NCI-H446 treated with DMSO at 0.1 percent for 48 hours (cell line): ENCODE measurements around the gene BRPF1.

Experiments
- DNase-seq: peaks from one replicate; lab custom pipeline; 2025; lab: John Stamatoyannopoulos, UW

Gene BRPF1

DNA sequence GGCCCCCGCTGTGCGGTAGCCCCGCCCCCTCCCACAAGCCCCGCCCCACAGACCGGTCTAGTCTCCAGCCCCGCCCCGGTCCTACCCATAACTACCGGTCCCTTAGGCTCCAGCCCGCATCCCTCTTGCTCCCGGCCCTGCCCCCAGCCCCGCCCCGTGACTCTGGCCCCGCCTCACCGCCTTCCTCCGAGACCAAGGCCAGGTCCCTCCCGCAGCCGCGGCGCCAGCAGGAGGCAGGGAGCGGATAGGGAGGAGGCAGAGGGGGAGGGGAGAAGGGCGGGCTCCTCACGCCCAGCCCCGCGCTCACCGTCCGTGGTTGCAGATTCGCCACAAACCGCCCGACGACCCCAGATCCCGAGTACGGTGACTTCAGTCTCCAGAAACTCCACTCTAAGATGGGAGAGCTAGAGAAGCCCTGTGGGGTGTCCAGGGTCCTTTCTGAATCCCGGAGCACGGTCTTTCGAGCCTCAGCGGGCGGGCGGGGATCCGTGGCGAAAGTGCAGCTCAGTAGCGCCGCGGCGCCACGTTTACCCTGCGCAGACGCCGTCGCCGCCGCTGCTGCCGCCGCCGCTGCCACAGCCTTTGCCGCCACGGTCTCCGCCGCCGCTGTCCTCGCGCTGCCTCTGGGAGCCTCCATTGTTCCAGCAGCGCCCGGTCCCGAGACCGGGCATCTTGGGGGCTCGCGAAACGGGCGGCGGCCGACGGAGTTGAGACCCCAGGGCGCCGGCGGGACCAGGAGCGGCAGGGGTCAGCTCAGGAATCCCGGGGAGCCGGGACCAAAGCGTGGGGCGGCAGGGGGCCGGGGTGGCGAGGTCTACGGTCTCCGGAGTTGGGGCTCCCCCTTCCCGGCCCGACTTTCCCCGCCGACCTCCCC, at the start of gene BRPF1:
BRPF1 (plus strand) TSS at position 530 of the 874 bp plus-strand sequence. CDS start 2,406 bp downstream, outside the sequence.
- peak; percentile 91 for DNase-seq

GRCh38 chr3:9682096-9682495, 49.4 kb upstream of the BRPF1 start:
- DNase-seq, result no peak

- no peak for DNase-seq
These were observed 48.1 kb upstream of the BRPF1 start for GRCh38 chr3:9683426-9683825.

DNA sequence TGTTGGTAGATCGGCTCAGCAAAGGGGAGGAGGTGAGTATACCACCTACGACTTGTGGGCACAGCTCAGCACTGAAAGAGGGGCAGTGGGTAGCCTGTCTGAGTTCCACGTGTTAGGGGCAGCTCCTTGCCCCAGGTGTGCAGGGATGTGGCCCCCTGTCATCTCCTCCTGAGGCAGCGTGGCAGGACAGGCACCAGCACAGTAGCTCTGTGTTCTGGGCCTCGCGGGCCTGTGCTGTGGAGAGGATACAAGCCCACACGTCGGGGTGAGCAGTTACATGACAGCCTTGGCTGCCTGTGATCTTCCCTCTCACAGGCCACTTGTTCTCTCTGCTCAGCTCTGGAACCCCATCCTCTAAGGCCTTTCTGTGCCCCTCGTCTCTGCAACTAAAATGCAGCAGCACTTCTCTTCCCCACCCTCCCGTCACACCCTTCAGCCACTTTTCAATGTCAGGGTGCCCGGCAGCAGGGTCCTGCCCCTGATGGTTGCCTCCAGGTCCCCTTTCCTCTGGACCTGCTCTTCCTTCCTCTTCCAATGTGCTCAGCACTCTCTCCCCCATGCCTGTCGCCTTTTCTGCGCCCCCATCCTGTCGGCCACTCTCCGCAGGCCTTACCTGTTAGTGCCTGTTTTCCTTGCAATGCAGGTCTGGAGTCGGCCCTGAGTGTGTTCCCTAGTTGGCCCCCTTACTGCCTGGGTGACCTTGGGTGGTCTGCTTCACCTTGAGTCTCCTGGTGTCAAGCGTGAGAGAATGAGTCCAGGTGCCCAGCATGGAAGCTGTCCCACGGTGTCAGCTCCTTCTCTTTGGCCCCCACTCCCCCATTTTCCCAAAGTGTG, 46.1 kb upstream of the BRPF1 start:
- DNase-seq, result no peak

DNA sequence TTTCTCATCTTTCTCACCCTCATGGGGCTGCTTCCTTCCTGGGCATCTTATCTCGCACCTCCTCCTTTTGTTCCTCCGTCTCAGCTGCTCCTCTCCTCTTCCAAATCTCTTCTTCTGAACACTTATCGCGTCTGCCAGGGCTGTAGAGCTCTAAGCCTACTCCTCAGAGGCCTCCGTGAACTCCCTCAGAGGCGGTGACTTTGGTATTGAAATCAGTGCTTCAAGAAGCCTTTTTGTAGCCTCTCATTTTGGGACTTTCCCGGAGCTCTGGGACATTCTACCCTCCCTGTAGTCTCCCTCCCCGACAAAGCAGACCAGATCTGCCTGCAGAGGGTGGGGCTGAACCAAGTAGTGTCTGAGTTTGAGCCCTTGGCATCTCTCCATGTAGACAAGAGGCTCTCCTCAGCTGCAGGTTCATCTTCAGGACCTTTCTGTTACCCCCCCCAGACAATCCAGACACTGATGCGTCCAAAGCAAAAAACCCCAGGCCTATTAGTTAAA, 45.4 kb upstream of the BRPF1 start:
- no peak for DNase-seq

DNA sequence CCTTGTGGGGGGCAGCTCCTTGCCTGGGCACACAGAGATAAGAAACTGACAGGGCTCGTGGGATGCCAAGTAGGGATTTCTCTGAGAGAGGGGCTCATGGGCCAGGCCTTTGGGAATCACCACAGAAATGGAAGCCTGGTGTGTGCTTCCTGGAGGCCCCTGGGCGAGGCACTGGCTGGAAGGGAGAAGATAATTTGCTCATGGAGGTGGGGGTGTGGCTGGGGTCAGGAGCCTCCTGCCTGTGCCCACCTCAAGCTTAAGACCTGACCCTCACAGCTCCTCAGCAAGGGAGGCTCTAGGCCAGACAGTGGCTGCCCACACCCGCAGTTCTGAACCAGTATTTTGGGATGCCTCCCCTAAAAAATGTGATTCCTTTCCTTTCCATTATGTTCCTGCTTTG, 44.8 kb upstream of the BRPF1 start:
- no peak for DNase-seq

GRCh38 chr3:9687514-9687913, 44.0 kb upstream of the BRPF1 start:
- DNase-seq, result no peak

- DNase-seq, result no peak
These were observed 42.6 kb upstream of the BRPF1 start for GRCh38 chr3:9688961-9689360.

DNA sequence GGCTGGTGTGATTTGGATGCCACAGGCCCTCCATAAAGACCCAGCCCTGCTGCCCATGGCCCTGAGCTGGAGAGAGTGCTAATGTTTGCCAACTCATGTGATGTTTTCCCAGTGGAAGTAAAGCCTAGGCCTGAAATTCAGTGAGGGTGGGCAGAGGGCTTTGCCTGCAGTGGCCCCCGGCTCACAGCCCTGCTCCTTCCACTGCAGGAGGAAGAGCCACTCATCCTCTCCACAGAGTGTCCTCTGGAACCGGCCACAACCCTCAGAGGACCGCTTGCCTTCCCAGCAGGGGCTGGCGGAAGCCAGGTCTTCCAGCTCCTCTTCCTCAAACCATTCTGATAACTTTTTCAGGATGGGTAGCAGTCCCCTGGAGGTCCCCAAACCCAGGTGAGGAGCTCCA, 41.8 kb upstream of the BRPF1 start:
- DNase-seq, result no peak

DNA sequence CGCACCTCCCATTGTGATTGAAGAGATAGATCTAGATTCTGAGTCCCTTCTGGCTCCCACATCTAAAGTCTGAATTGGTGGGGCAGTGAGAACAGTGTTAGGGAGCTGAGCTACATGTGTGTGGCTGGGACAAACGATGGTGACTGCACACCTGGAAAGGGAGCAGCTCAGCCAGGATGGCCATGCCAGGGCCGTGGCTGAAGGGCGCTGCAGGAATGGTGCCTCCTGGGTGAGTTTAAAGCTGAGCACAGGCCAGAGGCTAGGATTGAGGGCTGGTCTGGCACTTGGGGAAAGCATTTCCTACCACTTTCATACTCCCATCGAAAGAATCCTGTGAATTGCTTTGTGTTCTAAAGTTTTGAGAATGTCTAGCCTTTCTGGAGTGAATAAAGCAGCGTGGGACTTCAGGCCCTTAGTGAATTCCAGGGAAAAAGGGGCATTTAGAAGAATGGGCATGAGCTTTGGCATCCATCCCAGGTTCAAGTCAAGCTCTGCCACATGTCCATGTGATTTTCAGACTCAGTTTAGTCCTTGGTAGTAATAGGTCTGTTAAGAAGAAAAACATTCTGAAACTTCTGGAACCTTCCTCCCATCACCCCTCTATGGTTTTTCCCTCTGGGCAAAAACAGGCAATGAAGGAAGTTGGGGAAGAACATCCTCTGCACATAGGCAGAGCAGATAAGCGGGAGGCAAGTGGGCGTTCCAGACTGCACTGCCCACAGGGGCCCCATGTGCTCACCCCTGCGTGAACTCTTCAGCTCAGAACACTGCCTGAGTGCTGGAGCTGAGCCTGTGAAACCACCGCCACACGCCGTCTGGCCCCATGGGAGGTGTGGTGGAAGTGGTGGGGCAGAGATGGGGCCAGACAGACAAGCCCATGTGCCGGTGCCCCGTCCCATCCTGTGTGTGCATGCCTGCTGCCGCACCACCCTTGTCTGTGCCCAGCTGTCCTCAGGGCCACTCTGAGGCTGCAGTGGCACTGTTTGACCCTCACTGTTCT, 40.8 kb upstream of the BRPF1 start:
- DNase-seq, result no peak

DNA sequence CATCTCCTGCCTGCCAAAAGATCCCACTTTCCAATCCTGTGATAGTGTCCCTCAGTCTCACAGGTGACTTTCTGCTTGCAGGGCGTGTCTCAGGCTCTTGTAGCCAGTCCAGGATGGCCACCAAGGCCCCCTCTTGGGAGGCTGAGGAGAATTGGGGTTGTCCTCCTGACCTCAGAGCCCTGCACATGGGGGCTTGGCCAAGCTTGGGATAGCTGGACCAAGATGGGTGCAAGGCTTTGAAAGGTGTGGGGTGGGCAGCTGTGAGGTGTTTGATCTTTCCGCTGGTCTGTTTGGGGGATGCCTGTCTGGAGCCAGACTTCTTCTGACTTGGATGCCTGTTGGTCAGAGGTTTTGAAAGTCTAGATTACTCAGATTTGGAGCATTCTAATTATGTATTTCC, 39.9 kb upstream of the BRPF1 start:
- DNase-seq, result no peak

- no peak for DNase-seq
These were observed 39.1 kb upstream of the BRPF1 start for GRCh38 chr3:9692416-9692815.

- DNase-seq, result no peak
These were observed 36.2 kb upstream of the BRPF1 start for GRCh38 chr3:9695345-9695744.

DNA sequence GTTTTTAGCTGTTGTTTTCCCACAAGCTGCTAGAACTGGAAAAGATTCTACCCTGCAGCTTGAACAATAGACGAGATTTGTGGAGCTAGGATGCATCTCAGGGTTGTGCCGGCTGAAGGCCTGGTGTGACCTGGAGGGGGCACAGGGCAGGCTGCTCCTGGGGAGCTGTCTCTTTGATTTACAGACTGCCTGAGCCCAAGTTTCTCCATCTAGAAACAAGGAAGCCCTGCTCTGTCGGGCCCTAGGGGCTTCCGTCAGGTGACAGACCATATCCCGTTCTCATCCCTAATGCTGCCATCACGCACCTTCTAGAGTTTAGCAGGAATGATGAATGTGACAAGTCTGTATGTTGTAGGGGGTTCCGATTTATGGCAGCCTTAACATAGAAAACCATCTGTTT, 35.8 kb upstream of the BRPF1 start:
- no peak for DNase-seq

DNA sequence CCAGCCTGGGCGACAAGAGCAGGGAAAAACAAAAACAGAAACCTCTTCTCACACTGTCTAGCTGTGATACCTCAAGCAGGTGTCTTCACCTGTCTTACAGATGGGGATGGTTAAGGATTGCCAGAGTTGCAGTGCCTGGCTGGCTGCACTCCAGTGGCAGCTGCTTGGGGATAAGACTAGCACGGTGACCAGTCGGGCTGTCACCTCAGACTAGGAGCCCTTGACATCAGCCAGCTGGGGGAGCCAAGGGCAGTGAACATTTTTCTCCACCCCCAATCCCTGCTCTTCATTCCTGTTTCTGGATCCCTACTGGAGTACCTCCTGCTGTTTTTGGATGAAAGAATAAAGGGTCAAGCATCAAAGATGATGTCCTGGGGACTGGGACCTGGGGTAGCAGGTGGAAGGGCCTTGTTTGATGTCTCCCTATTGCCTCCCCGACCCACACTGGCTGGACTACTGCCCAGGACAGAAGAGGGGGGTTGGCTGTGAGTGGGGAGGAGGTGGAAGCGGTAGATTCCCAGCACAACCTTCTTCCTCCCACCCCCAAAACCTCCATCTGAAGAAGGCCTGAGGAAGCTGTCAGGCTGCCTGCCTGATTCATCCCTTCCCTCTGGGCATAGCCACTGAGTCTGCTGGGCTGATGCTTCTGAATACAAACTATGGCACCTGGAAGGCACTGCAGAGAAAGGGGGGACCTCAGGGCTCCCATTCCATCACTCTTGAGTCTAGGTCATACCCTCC, 34.9 kb upstream of the BRPF1 start:
- no peak for DNase-seq

DNA sequence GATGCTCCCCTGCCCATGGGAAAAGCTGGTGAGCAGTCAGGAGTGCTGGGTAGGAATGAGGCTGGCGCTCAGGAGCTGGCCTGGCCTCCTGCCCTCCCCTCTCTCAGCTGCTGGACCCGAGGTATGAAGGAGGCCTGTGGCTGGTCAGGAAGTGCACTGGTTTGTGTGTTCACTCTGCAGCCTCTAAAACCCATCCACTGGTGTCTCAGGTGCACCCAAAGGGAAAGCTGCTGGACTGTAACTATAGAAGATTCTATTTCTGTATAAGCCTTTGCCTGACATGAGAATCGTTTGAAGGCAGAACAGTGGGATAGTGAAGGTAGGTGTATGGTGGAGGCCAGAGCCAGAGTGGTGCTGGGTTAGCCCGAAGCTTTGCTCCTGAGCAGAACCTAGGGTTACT, 33.6 kb upstream of the BRPF1 start:
- no peak for DNase-seq

GRCh38 chr3:9698293-9698692, 33.2 kb upstream of the BRPF1 start:
- no peak for DNase-seq

- no peak for DNase-seq
These were observed 31.0 kb upstream of the BRPF1 start for GRCh38 chr3:9700536-9700935.

DNA sequence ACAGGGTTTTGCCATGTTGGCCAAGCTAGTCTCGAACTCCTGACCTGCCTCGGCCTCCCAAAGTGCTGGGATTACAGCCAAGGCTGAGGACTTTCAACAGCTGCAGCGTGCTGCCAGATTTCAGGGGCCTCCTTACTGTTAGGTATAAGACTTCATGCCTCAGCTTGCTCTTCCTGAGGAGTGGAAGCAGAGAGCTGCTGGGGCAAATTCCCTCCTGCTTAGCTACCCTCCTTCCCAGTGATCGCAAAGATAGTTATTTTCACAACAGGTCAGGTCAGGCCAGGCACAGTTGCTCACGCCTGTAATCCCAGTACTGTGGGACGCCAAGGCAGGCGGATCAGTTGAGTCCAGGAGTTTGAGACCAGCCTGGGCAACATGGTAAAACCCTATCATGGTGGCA, 30.5 kb upstream of the BRPF1 start:
- DNase-seq, result no peak

- DNase-seq, result no peak
These were observed 29.8 kb upstream of the BRPF1 start for GRCh38 chr3:9701711-9702110.

DNA sequence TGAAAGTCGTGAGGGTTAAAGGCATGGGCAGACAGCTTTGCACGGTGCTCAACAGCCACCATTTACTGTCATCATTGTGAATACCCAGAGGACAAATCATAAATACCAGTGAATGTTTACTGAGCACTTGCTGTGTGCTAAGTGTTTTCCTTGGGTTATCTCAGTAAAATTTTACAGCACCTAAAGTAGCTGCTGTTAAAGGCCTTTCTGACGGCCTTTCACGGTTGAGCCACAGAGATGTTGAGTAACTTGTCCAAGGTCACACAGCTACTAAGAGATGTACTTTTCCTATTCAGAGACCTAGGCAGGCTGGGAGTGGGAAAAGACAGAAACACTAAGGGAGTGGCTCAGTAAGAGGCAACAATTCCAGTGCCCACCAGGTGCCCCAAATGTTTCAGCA, 28.3 kb upstream of the BRPF1 start:
- no peak for DNase-seq
